ENCODE data around the gene FBXW11. TPM values are rescaled to one million over a fixed set of nuclear protein-coding genes. Genes with fewer than 3 reads are reported as not detected.

Gene FBXW11
- total RNA-seq, 1 experiment from 2014 or later = 54.8 TPM

- POLR2A ChIA-PET (ENCODE audit: unreplicated experiment) = no interaction called here
- intact Hi-C loops (cut with micrococcal nuclease; ENCODE audit: unreplicated experiment) = no loop called here
- CTCF ChIA-PET = no interaction called here
- no peak overlapping the region for H2AFZ ChIP-seq
- no peaks in the 10 kb centered on the region for H3K27me3 ChIP-seq (ENCODE audit: insufficient read depth, low read depth)
- TF ChIP-seq CTCF (conservative IDR thresholded peaks at IDR 0.05) = no peak
- TF ChIP-seq EZH2 (IDR thresholded peaks at IDR 0.05; ENCODE audit: low read depth) = no peak
- no peak overlapping the region for H3K4me3 ChIP-seq
- peaks cover 2% of the 10 kb centered on the region for H3K36me3 ChIP-seq (ENCODE audit: low read depth)
- no peaks in the 10 kb centered on the region for H3K4me1 ChIP-seq (replicated peaks; ENCODE audit: insufficient read depth)
- peaks cover 89% of the 10 kb centered on the region for H3K79me2 ChIP-seq (ENCODE audit: low read depth)
- peaks cover 18% of the 10 kb centered on the region; the same call in 1 of the 2 replicates for H3K9me3 ChIP-seq (ENCODE audit: insufficient read depth, low read depth)
- H3K4me2 ChIP-seq = no peak overlapping the region
- no peaks in the 10 kb centered on the region for H3K9me2 ChIP-seq (ENCODE audit: insufficient read depth)
- no peak overlapping the region for H3K27ac ChIP-seq
- no peak for DNase-seq
- peaks cover 29% of the 10 kb centered on the region; the same call in 1 of the 2 replicates for H4K20me1 ChIP-seq (ENCODE audit: insufficient read depth)
- no peaks in the 10 kb centered on the region for H3F3A ChIP-seq (ENCODE audit: insufficient read depth, low read depth)
- no TSS peak for BruUV-seq (replicated peaks)
Observed at GRCh38 chr5:171975262-171975876, 31.1 kb downstream of the FBXW11 start.

DNA sequence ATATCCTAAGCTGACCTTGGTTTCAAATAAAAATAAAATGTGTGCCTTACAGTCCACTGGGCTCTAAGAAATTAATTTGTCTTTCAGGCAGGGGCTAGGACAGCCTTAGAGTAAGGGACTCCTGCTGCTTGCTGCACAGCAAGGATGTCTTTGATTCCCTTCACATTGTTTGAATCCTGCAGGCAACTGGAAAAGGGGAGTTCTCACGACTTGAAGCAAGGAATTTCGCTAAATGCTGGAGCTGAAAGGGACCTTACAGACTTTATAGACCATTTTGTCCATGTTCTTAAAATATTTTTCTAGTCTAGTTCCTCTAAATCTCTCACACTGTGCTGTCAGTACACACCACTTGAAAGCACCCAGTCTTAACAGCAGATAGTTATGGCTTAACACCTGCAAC, 35.6 kb downstream of the FBXW11 start:
- no peaks in the 10 kb centered on the region for H3K4me1 ChIP-seq (replicated peaks; ENCODE audit: insufficient read depth)
- no peak overlapping the region for H3K27ac ChIP-seq
- DNase-seq = no peak
- H3K4me3 ChIP-seq = no peak overlapping the region
- no peaks in the 10 kb centered on the region for H3K9me3 ChIP-seq (ENCODE audit: insufficient read depth, low read depth)
- ChIA-PET POLR2A (ENCODE audit: unreplicated experiment) (no interaction called here), CTCF (no interaction called here)
- TF ChIP-seq CTCF (conservative IDR thresholded peaks at IDR 0.05) = no peak
- TF ChIP-seq EZH2 (IDR thresholded peaks at IDR 0.05; ENCODE audit: low read depth) = no peak
- no TSS peak for BruUV-seq (replicated peaks)
- no peaks in the 10 kb centered on the region for H3K36me3 ChIP-seq (ENCODE audit: low read depth)
- peaks cover 26% of the 10 kb centered on the region; the same call in 1 of the 2 replicates for H4K20me1 ChIP-seq (ENCODE audit: insufficient read depth)
- H3K9me2 ChIP-seq (ENCODE audit: insufficient read depth) = no peaks in the 10 kb centered on the region
- peaks cover 90% of the 10 kb centered on the region for H3K79me2 ChIP-seq (ENCODE audit: low read depth)
- no peak overlapping the region for H2AFZ ChIP-seq
- H3K27me3 ChIP-seq (ENCODE audit: insufficient read depth, low read depth) = no peaks in the 10 kb centered on the region
- H3K4me2 ChIP-seq = no peak overlapping the region
- intact Hi-C loops (cut with micrococcal nuclease; ENCODE audit: unreplicated experiment) = no loop called here
- H3F3A ChIP-seq (ENCODE audit: insufficient read depth, low read depth) = no peaks in the 10 kb centered on the region

DNA sequence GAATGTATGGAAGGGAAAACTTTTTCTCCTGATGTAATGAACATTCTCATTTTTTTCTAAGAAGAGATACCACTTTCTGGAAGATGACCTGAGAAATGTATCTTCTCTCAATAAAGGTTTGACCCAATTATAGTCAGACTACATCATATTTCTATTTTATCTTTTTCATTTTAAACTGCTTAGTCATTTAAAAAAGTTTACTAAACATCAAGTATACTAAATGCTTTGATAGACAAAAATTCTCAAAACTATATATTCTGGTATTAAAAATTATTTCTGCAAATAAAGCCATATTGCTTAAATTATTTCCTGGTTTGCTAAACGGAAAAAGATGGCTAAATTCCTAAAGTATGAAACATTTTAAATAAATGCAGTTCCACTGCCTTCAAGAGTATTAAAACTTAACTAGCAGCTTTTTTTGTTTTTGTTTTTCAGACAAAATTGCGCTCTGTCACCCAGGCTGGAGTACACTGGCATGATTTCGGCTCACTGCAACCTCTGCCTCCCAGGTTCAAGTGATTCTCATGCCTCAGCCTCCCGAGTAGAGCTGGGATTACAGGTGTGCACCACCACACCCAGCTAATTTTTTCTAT, 37.1 kb downstream of the FBXW11 start:
- Histone ChIP-seq H2AFZ (no peak overlapping the region), H4K20me1 (ENCODE audit: insufficient read depth) (peaks cover 18% of the 10 kb centered on the region), H3K9me2 (ENCODE audit: insufficient read depth) (no peaks in the 10 kb centered on the region), H3K4me3 (no peak overlapping the region), H3F3A (ENCODE audit: insufficient read depth, low read depth) (peaks cover 2% of the 10 kb centered on the region; the same call in 1 of the 2 replicates), H3K4me1 (replicated peaks; ENCODE audit: insufficient read depth) (no peaks in the 10 kb centered on the region), H3K4me2 (no peak overlapping the region), H3K36me3 (ENCODE audit: low read depth) (no peaks in the 10 kb centered on the region), H3K79me2 (ENCODE audit: low read depth) (peaks cover 90% of the 10 kb centered on the region), H3K27me3 (ENCODE audit: insufficient read depth, low read depth) (no peaks in the 10 kb centered on the region), H3K27ac (peak overlapping the region; percentile 12; the same call in 1 of the 2 replicates), H3K9me3 (ENCODE audit: insufficient read depth, low read depth) (no peaks in the 10 kb centered on the region)
- intact Hi-C loops (cut with micrococcal nuclease; ENCODE audit: unreplicated experiment) = no loop called here
- no TSS peak for BruUV-seq (replicated peaks)
- ChIA-PET POLR2A (ENCODE audit: unreplicated experiment) (no interaction called here), CTCF (no interaction called here)
- TF ChIP-seq EZH2 (IDR thresholded peaks at IDR 0.05; ENCODE audit: low read depth) = no peak
- no peak for TF ChIP-seq CTCF (conservative IDR thresholded peaks at IDR 0.05)
- DNase-seq = no peak
